Pancreas (tissue), 10 donors: ENCODE results near the gene ESAM. TPM values are rescaled to one million over a fixed set of nuclear protein-coding genes. Genes with fewer than 3 reads are reported as not detected.
"Not testable (repeated sequence)": the region's sequence is repeated elsewhere in the genome, so short reads cannot be mapped to it uniquely, and the experiment has no call there.

Source experiments
- ATAC-seq, 4 donors: fragments of 200-7000 bp; cut with Tn5 transposase; one replicate each; pipeline versions ENCODE4 v1.8.0 to v1.9.1; 2020; ENCODE audit warnings: mild to moderate bottlenecking in 4 of 4, moderate library complexity in 4 of 4
- DNase-seq, 6 donors: peaks; one replicate each; pipeline ENCODE4 v3.0.0-alpha.2; 2020
- FAIRE-seq: peaks from 2 replicates; lab custom pipeline; 2012; peaks lifted over from hg19 to GRCh38; lab: Jason Lieb, UNC
- H3K27ac ChIP-seq, 4 donors: fragments of 200-600 bp; sonication (generic); 1 replicate in 3 of 4; 2 replicates in 1 of 4; pipeline versions ENCODE4 v1.5.0 to v1.8.0; 2020
- H3K27me3 ChIP-seq, 4 donors: fragments of 200-600 bp; one replicate each; pipeline ENCODE4 v1.8.0; 2021
- H3K36me3 ChIP-seq, 3 donors: fragments of 200-600 bp; sonication (generic) in 1 of 3; one replicate each; pipeline versions ENCODE4 v1.5.0 to v1.8.0; 2020 to 2021
- H3K4me1 ChIP-seq, 3 donors: fragments of 200-600 bp; one replicate each; pipeline ENCODE4 v1.8.0; 2021
- H3K4me3 ChIP-seq, 4 donors: fragments of 200-600 bp; sonication (generic) in 2 of 4; one replicate each; pipeline versions ENCODE4 v1.5.0 to v1.8.0; 2020 to 2021
- H3K9me3 ChIP-seq, 4 donors: fragments of 200-600 bp; one replicate each; pipeline ENCODE4 v1.8.0; 2021
- WGBS, 2 donors: extraction: QIAGEN DNeasy Blood & Tissue Kit; methylation state at CpG; one replicate each; pipeline ENCODE4 v1.1.7; 2013; 5-methylcytosine and 5-hydroxymethylcytosine counted together
- intact Hi-C, 3 donors: fragments of 100-400 bp; cut with DNase I; formaldehyde crosslinking; loops; one replicate each; pipeline versions ENCODE4 v1.11.1 to v1.14.2; 2022
- polyA plus RNA-seq, 2 donors: library from polyadenylated mRNA; stranded (reverse); fragments of 200-250 nt; gene quantifications; one replicate each; pipeline ENCODE4 v1.2.3, GENCODE V29; 2013
- total RNA-seq, 6 donors: library from RNA; stranded (reverse); fragmentation: NEBNext Ultra II Directional in 4 of 6; extraction: Animal tissue kit (Norgen Biotek cat#: 25700) in 4 of 6; gene quantifications; one replicate each; pipeline versions ENCODE4 v1.2.1 to v1.2.4, GENCODE V29; 2021 to 2023
- TF ChIP-seq, protein P1 (sequence below), 4 donors: fragments of 200-600 bp; sonication (generic) in 3 of 4; IDR thresholded peaks; one replicate each; pipeline versions ENCODE4 v1.5.0 to v1.8.0; 2021; ENCODE audit warnings: antibody characterized with exemption in 4 of 4
- donor health status: healthy with polysubstance abuse.
- donor health status: DM: no; HTN: no; CAD: no; lungs with moderate emphysema.
- donor health status: DM: no; HTN: no; CAD: no.
- donor health status: control.
- donor health status: control.
- donor health status: Bipolar disorder and iron deficiency.
- donor health status: DM: yes; HTN: yes; CAD: no.
- donor health status: DM: no; HTN: no; CAD: no.
- donor health status: DM: no; HTN: no; CAD: no.
- donor health status: DM: yes; HTN: yes; CAD: no.

The ESAM gene
- total and polyA plus RNA-seq, 8 donors, result 5.0 to 27.1 (median 7.8) TPM

- WGBS, 2 donors, result 78 to 82% methylated on average over 2 of the region's 2 CpGs
- no peak for ATAC-seq
These were observed 16.2 kb upstream of the ESAM start for GRCh38 chr11:124778281-124778680.

GRCh38 chr11:124776865-124777645 is 15.0 kb upstream of the ESAM start:
- FAIRE-seq (no peak), DNase-seq (no peak), ATAC-seq (no peak)
- no peaks in the 10 kb centered on the region for H3K36me3 ChIP-seq
- H3K4me3 ChIP-seq, result no peak overlapping the region
- 92 to 93% methylated on average over 7 of the region's 7 CpGs for WGBS, 2 donors
- intact Hi-C loops, result no loop called here
- H3K27me3 ChIP-seq, result no peaks in the 10 kb centered on the region
- H3K27ac ChIP-seq, result peak overlapping the region in 1 of 4 donors; percentile 10
- no peaks in the 10 kb centered on the region for H3K9me3 ChIP-seq
- peaks cover 0 to 5% (median 3%) of the 10 kb centered on the region in 3 donors for H3K4me1 ChIP-seq
- TF ChIP-seq, protein P1, sequence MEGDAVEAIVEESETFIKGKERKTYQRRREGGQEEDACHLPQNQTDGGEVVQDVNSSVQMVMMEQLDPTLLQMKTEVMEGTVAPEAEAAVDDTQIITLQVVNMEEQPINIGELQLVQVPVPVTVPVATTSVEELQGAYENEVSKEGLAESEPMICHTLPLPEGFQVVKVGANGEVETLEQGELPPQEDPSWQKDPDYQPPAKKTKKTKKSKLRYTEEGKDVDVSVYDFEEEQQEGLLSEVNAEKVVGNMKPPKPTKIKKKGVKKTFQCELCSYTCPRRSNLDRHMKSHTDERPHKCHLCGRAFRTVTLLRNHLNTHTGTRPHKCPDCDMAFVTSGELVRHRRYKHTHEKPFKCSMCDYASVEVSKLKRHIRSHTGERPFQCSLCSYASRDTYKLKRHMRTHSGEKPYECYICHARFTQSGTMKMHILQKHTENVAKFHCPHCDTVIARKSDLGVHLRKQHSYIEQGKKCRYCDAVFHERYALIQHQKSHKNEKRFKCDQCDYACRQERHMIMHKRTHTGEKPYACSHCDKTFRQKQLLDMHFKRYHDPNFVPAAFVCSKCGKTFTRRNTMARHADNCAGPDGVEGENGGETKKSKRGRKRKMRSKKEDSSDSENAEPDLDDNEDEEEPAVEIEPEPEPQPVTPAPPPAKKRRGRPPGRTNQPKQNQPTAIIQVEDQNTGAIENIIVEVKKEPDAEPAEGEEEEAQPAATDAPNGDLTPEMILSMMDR (IDR thresholded peaks at IDR 0.05), result no peak

More at GRCh38 chr11:124778281-124778680, 16.2 kb upstream of the ESAM start:
- no peak overlapping the region for H3K4me3 ChIP-seq
- H3K27me3 ChIP-seq, result no peaks in the 10 kb centered on the region
- H3K27ac ChIP-seq, result peak overlapping the region in 2 of 4 donors; percentile 7 to 15
- intact Hi-C loops, result no loop called here
- no peaks in the 10 kb centered on the region for H3K9me3 ChIP-seq
- TF ChIP-seq, protein P1 (IDR thresholded peaks at IDR 0.05), result no peak
- DNase-seq (no peak), FAIRE-seq (no peak)
- peaks cover 0 to 5% (median 3%) of the 10 kb centered on the region in 3 donors for H3K4me1 ChIP-seq
- no peaks in the 10 kb centered on the region for H3K36me3 ChIP-seq

DNA sequence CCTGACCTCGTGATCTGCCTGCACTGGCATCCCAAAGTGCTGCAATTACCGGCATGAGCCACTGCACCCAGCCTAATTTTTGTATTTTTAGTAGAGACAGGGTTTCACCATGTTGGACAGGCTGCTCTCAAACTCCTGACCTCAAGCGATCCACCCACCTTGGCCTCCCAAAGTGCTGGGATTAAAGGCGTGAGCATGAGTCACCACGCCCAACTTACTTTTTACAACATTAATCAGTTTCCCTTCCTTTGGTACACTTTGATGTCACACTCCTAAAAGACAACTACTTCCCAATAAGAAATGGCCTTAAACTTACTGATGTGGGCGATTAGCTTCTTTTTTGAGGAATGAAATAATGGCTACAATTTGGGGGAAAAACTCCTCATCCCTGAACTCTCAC is 8.9 kb upstream of the ESAM start:
- WGBS, 2 donors, result 97 to 99% methylated on average over 6 of the region's 6 CpGs
- intact Hi-C loops, H3K36me3 ChIP-seq: not testable (repeated sequence)

DNA sequence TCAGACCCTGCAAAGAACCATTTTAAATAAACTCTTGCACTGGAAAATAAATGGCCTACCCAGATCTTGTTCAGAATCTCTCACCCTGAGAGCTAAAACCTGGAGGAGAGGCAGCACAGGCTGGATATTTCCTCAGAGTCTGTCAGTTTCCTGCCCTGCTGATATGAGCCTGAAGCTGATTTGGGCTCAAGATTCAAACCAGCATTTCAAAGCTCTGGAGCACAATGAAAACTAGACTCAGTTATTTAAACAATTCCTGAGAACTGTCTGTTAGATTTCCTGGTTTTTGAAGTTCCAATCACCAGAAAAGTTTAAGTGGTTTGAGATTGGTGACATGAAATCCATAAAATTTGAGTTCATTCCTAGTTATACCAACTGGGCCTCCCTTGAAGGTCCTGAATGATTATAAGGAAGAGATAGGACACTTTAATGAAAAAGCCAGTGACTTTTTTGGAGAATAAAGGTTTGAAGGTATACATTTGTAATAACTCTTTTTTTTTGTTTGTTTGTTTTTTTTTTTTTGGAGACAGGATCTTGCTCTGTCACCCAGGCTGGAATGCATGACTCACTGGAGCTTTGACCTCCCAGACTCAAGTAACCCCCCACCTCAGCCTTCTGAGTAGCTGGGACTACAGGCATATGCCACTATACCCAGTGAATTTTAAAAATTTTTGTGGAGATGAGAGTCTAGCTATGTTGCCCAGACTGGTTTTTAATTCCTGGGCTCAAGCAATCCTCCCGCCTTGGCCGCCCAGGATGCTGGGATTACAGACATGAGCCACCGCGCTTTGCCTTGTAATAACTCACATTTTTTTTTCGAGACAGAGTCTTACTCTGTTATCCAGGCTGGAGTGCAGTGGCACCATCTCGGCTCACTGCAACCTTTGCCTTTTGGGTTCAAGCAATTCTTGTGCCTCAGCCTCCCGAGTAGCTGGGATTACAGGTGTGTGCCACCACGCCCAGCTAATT is 8.0 kb upstream of the ESAM start:
- TF ChIP-seq, protein P1 (IDR thresholded peaks at IDR 0.05), result no peak
- H3K27ac ChIP-seq, result no peak overlapping the region
- H3K4me3 ChIP-seq, result no peak overlapping the region
- H3K9me3 ChIP-seq, result no peaks in the 10 kb centered on the region
- H3K36me3 ChIP-seq, result peaks cover 0 to 4% (median 0%) of the 10 kb centered on the region in 3 donors
- ATAC-seq, result no peak
- H3K27me3 ChIP-seq, result no peaks in the 10 kb centered on the region
- no peak for FAIRE-seq
- no peak for DNase-seq
- H3K4me1 ChIP-seq, result peaks cover 0 to 5% (median 0%) of the 10 kb centered on the region in 3 donors
- WGBS, 2 donors, result 97% methylated on average over 8 of the region's 8 CpGs
- intact Hi-C loops, result no loop called here

More for the DNA sequence above, 8.9 kb upstream of the ESAM start:
- not testable (repeated sequence) for FAIRE-seq, H3K9me3 ChIP-seq, ATAC-seq, H3K27me3 ChIP-seq, H3K4me3 ChIP-seq, H3K4me1 ChIP-seq, H3K27ac ChIP-seq, DNase-seq

- intact Hi-C loops, result no loop called here
- Histone ChIP-seq H3K4me3 (no peak overlapping the region), H3K9me3 (no peaks in the 10 kb centered on the region), H3K27ac (no peak overlapping the region), H3K27me3 (no peaks in the 10 kb centered on the region), H3K36me3 (peaks cover 0 to 4% (median 0%) of the 10 kb centered on the region in 3 donors), H3K4me1 (peaks cover 0 to 7% (median under 1%) of the 10 kb centered on the region in 3 donors)
- TF ChIP-seq, protein P1 (IDR thresholded peaks at IDR 0.05), result no peak
- no peak for DNase-seq
- peak; percentile 20 for FAIRE-seq
- 43 to 49% methylated on average over 8 of the region's 8 CpGs for WGBS, 2 donors
- ATAC-seq, result peak in 3 of 4 donors; percentile 16 to 57 (median 24)
These were observed 6.8 kb upstream of the ESAM start for GRCh38 chr11:124768914-124769313.
